Liver (tissue), 9 donors: ENCODE data around the gene GXYLT2. TPM values are rescaled to one million over a fixed set of nuclear protein-coding genes. Genes with fewer than 3 reads are reported as not detected.

Experiments used
- DNase-seq: peaks from one replicate; pipeline ENCODE4 v3.0.0-alpha.2; 2017; ENCODE audit warnings: low spot score
- H3K27ac ChIP-seq, 2 donors: one replicate each; pipeline ENCODE4 v1.7.0; 2013; ENCODE audit warnings: inconsistent platforms in 2 of 2, low read length in 2 of 2, control low read depth in 1 of 2, low read depth in 1 of 2, mild to moderate bottlenecking in 1 of 2
- H3K27me3 ChIP-seq, 4 donors: one replicate each; pipeline versions ENCODE4 v1.6.1 to v1.7.0; 2013; ENCODE audit warnings: low read length in 3 of 4, inconsistent platforms in 1 of 4, mild to moderate bottlenecking in 1 of 4, moderate library complexity in 1 of 4; ENCODE audit not compliant: control insufficient read depth in 4 of 4, insufficient read depth in 4 of 4
- H3K36me3 ChIP-seq, 4 donors: one replicate each; pipeline versions ENCODE4 v1.6.1 to v1.7.0; 2013; ENCODE audit warnings: low read length in 3 of 4, mild to moderate bottlenecking in 3 of 4, low read depth in 1 of 4, moderate library complexity in 1 of 4; ENCODE audit not compliant: control insufficient read depth in 4 of 4, insufficient read depth in 3 of 4
- H3K4me1 ChIP-seq, 4 donors: one replicate each; pipeline versions ENCODE4 v1.6.1 to v1.7.0; 2013; ENCODE audit warnings: low read length in 3 of 4, mild to moderate bottlenecking in 3 of 4, moderate library complexity in 1 of 4; ENCODE audit not compliant: control insufficient read depth in 4 of 4, insufficient read depth in 4 of 4
- H3K4me3 ChIP-seq, 3 donors: one replicate each; pipeline versions ENCODE4 v1.6.1 to v1.7.0; 2013; ENCODE audit warnings: low read length in 3 of 3, control low read depth in 1 of 3, low read depth in 1 of 3, mild to moderate bottlenecking in 1 of 3
- H3K9ac ChIP-seq, 2 donors: one replicate each; pipeline ENCODE4 v1.7.0; 2013; ENCODE audit warnings: low read length in 2 of 2, mild to moderate bottlenecking in 2 of 2, moderate library complexity in 2 of 2, control low read depth in 1 of 2, low read depth in 1 of 2
- H3K9me3 ChIP-seq, 4 donors: one replicate each; pipeline versions ENCODE4 v1.6.1 to v1.7.0; 2013; ENCODE audit warnings: low read length in 3 of 4; ENCODE audit not compliant: control insufficient read depth in 4 of 4
- GABPA ChIP-seq, 2 donors: IDR thresholded peaks in 1 of 2; conservative IDR thresholded peaks in 1 of 2; 2 replicates each; pipeline ENCODE4 v1.6.1; 2016; ENCODE audit warnings: antibody characterized with exemption in 2 of 2, mild to moderate bottlenecking in 1 of 2, moderate library complexity in 1 of 2
- JUND ChIP-seq, 2 donors: IDR thresholded peaks; 2 replicates each; pipeline ENCODE4 v1.6.1; 2016; ENCODE audit warnings: antibody characterized with exemption in 2 of 2
- NR2F2 ChIP-seq: IDR thresholded peaks from 2 replicates; pipeline ENCODE4 v1.6.1; 2016; ENCODE audit warnings: antibody characterized with exemption
- RAD21 ChIP-seq, 2 donors: IDR thresholded peaks; 2 replicates each; pipeline ENCODE4 v1.6.1; 2016; ENCODE audit warnings: antibody characterized with exemption in 2 of 2, mild to moderate bottlenecking in 2 of 2
- TAF1 ChIP-seq: conservative IDR thresholded peaks from 2 replicates; pipeline ENCODE4 v1.6.1; 2016; ENCODE audit warnings: antibody characterized with exemption, mild to moderate bottlenecking
- WGBS: extraction: QIAGEN DNeasy Blood & Tissue Kit; methylation state at CpG from one replicate; pipeline ENCODE4 v1.1.7; 2013; 5-methylcytosine and 5-hydroxymethylcytosine counted together
- polyA plus RNA-seq, 2 donors: library from polyadenylated mRNA; stranded (reverse) in 1 of 2; unstranded in 1 of 2; fragments of 200-250 nt in 1 of 2; fragments of >200 nt in 1 of 2; fragmentation: Nextera tagmentation in 1 of 2; extraction: Ambion mirVana in 1 of 2; gene quantifications; one replicate each; pipeline versions ENCODE4 v1.2.1 to v1.2.3, GENCODE V29; 2013 to 2015
- total RNA-seq, 2 donors: library from RNA; depleted of rRNA; stranded (reverse); fragments of >200 nt; gene quantifications; one replicate each; pipeline ENCODE4 v1.2.3, GENCODE V29; 2014
- TF ChIP-seq, protein P1 (sequence below): IDR thresholded peaks from 2 replicates; pipeline ENCODE4 v1.6.1; 2016; ENCODE audit warnings: antibody characterized with exemption, mild to moderate bottlenecking
- TF ChIP-seq, protein P2 (sequence below): IDR thresholded peaks from 2 replicates; pipeline ENCODE4 v1.6.1; 2016; ENCODE audit warnings: antibody characterized with exemption
- TF ChIP-seq, protein P3 (sequence below): IDR thresholded peaks from 2 replicates; pipeline ENCODE4 v1.6.1; 2016; ENCODE audit warnings: antibody characterized with exemption
- TF ChIP-seq, protein P4 (sequence below): fragments of 150-350 bp; IDR thresholded peaks from 2 replicates; pipeline ENCODE4 v1.5.1; 2017; ENCODE audit warnings: improper control_type of control experiment, low read depth, low read length; ENCODE audit not compliant: missing input control
- TF ChIP-seq, protein P5 (sequence below): IDR thresholded peaks from 2 replicates; pipeline ENCODE4 v1.6.1; 2016; ENCODE audit warnings: antibody characterized with exemption
- donor health status: healthy.
- donor health status: healthy.
- donor health status: healthy.
- donor health status: healthy.
- donor health status: healthy.

GXYLT2 gene
- total and polyA plus RNA-seq, 4 donors, result 0.06 to 0.98 (median 0.10) TPM

GRCh38 chr3:72995337-72995736 lies 107.5 kb downstream of the GXYLT2 start (continued):
- TF ChIP-seq, protein P1, sequence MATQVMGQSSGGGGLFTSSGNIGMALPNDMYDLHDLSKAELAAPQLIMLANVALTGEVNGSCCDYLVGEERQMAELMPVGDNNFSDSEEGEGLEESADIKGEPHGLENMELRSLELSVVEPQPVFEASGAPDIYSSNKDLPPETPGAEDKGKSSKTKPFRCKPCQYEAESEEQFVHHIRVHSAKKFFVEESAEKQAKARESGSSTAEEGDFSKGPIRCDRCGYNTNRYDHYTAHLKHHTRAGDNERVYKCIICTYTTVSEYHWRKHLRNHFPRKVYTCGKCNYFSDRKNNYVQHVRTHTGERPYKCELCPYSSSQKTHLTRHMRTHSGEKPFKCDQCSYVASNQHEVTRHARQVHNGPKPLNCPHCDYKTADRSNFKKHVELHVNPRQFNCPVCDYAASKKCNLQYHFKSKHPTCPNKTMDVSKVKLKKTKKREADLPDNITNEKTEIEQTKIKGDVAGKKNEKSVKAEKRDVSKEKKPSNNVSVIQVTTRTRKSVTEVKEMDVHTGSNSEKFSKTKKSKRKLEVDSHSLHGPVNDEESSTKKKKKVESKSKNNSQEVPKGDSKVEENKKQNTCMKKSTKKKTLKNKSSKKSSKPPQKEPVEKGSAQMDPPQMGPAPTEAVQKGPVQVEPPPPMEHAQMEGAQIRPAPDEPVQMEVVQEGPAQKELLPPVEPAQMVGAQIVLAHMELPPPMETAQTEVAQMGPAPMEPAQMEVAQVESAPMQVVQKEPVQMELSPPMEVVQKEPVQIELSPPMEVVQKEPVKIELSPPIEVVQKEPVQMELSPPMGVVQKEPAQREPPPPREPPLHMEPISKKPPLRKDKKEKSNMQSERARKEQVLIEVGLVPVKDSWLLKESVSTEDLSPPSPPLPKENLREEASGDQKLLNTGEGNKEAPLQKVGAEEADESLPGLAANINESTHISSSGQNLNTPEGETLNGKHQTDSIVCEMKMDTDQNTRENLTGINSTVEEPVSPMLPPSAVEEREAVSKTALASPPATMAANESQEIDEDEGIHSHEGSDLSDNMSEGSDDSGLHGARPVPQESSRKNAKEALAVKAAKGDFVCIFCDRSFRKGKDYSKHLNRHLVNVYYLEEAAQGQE, result no peak
- TF ChIP-seq, protein P2, sequence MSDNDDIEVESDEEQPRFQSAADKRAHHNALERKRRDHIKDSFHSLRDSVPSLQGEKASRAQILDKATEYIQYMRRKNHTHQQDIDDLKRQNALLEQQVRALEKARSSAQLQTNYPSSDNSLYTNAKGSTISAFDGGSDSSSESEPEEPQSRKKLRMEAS, result no peak
- TF ChIP-seq GABPA (IDR thresholded peaks at IDR 0.05 in 1 of 2, conservative IDR thresholded peaks at IDR 0.05 in 1 of 2), result no peak
- TF ChIP-seq, protein P3, sequence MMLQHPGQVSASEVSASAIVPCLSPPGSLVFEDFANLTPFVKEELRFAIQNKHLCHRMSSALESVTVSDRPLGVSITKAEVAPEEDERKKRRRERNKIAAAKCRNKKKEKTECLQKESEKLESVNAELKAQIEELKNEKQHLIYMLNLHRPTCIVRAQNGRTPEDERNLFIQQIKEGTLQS, result no peak
- TF ChIP-seq JUND (IDR thresholded peaks at IDR 0.05), result no peak

- peaks cover 0 to 32% (median 30%) of the 10 kb centered on the region in 4 donors for H3K4me1 ChIP-seq
- H3K9me3 ChIP-seq, result no peaks in the 10 kb centered on the region
- WGBS, result 84% methylated on average over 20 of the region's 20 CpGs
- H3K27ac ChIP-seq, result peak overlapping the region; percentile 64 to 97
- TF ChIP-seq NR2F2 (no peak), GABPA (IDR thresholded peaks at IDR 0.05 in 1 of 2, conservative IDR thresholded peaks at IDR 0.05 in 1 of 2) (no peak), RAD21 (IDR thresholded peaks at IDR 0.05) (no peak), TAF1 (no peak)
- TF ChIP-seq, protein P4, sequence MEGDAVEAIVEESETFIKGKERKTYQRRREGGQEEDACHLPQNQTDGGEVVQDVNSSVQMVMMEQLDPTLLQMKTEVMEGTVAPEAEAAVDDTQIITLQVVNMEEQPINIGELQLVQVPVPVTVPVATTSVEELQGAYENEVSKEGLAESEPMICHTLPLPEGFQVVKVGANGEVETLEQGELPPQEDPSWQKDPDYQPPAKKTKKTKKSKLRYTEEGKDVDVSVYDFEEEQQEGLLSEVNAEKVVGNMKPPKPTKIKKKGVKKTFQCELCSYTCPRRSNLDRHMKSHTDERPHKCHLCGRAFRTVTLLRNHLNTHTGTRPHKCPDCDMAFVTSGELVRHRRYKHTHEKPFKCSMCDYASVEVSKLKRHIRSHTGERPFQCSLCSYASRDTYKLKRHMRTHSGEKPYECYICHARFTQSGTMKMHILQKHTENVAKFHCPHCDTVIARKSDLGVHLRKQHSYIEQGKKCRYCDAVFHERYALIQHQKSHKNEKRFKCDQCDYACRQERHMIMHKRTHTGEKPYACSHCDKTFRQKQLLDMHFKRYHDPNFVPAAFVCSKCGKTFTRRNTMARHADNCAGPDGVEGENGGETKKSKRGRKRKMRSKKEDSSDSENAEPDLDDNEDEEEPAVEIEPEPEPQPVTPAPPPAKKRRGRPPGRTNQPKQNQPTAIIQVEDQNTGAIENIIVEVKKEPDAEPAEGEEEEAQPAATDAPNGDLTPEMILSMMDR, result no peak
- TF ChIP-seq, protein P5, sequence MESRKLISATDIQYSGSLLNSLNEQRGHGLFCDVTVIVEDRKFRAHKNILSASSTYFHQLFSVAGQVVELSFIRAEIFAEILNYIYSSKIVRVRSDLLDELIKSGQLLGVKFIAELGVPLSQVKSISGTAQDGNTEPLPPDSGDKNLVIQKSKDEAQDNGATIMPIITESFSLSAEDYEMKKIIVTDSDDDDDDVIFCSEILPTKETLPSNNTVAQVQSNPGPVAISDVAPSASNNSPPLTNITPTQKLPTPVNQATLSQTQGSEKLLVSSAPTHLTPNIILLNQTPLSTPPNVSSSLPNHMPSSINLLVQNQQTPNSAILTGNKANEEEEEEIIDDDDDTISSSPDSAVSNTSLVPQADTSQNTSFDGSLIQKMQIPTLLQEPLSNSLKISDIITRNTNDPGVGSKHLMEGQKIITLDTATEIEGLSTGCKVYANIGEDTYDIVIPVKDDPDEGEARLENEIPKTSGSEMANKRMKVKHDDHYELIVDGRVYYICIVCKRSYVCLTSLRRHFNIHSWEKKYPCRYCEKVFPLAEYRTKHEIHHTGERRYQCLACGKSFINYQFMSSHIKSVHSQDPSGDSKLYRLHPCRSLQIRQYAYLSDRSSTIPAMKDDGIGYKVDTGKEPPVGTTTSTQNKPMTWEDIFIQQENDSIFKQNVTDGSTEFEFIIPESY, result no peak
- H3K4me3 ChIP-seq, result peak overlapping the region in 2 of 3 donors; percentile 40 to 94
- peak overlapping the region; percentile 48 to 79 for H3K9ac ChIP-seq
- no peaks in the 10 kb centered on the region for H3K27me3 ChIP-seq
- DNase-seq, result peak; percentile 41
- peaks cover 0 to 8% (median 3%) of the 10 kb centered on the region in 4 donors for H3K36me3 ChIP-seq
Measured at GRCh38 chr3:72996121-72996472, 108.3 kb downstream of the GXYLT2 start.
